OCI-LY1 (cell line): ENCODE measurements around the gene ABLIM3.

Source experiments
- H2AFZ ChIP-seq: fragments of 200-600 bp; sonication (generic), shearing (Covaris generic); 2 replicates; pipeline ENCODE4 v1.6.0; 2014; ENCODE audit warnings: antibody characterized with exemption, mild to moderate bottlenecking, low read length
- H3F3A ChIP-seq: fragments of 200-600 bp; sonication (generic), shearing (Covaris generic); 2 replicates; pipeline ENCODE4 v1.6.0; 2014; ENCODE audit warnings: mild to moderate bottlenecking, antibody characterized with exemption, low read length, moderate library complexity; ENCODE audit not compliant: insufficient read depth
- H3K27ac ChIP-seq: fragments of 200-600 bp; sonication (generic); 2 replicates; pipeline ENCODE4 v1.5.1; 2014; ENCODE audit warnings: low read length, mixed run types, mild to moderate bottlenecking, low read depth; ENCODE audit not compliant: poor library complexity, severe bottlenecking
- H3K27me3 ChIP-seq: fragments of 200-600 bp; sonication (generic); 2 replicates; pipeline ENCODE4 v1.6.0; 2014; ENCODE audit warnings: antibody characterized with exemption, mild to moderate bottlenecking, low read length, moderate library complexity; ENCODE audit not compliant: insufficient read depth
- H3K36me3 ChIP-seq: fragments of 200-600 bp; sonication (generic); 2 replicates; pipeline ENCODE4 v1.6.1; 2014; ENCODE audit warnings: mild to moderate bottlenecking, antibody characterized with exemption, low read length, moderate library complexity, mixed read lengths; ENCODE audit not compliant: insufficient read depth
- H3K4me1 ChIP-seq: fragments of 200-600 bp; sonication (generic); 2 replicates; pipeline ENCODE4 v1.5.1; 2014; ENCODE audit warnings: mild to moderate bottlenecking, low read length, moderate library complexity; ENCODE audit not compliant: insufficient read depth, severe bottlenecking
- H3K4me2 ChIP-seq: fragments of 200-600 bp; sonication (generic), shearing (Covaris generic); 2 replicates; pipeline ENCODE4 v1.6.1; 2014; ENCODE audit warnings: low read length
- H3K4me3 ChIP-seq: fragments of 200-600 bp; sonication (generic); 2 replicates; pipeline ENCODE4 v1.5.1; 2014; ENCODE audit warnings: low read length, low read depth, mild to moderate bottlenecking, mixed read lengths; ENCODE audit not compliant: poor library complexity, severe bottlenecking
- H3K79me2 ChIP-seq: fragments of 200-600 bp; shearing (Covaris generic); 2 replicates; pipeline ENCODE4 v1.6.1; 2016; ENCODE audit warnings: mixed run types, low read length, mixed read lengths; ENCODE audit not compliant: insufficient read depth
- H3K9ac ChIP-seq: fragments of 200-600 bp; sonication (generic), shearing (Covaris generic); 2 replicates; pipeline ENCODE4 v1.6.1; 2014; ENCODE audit warnings: mild to moderate bottlenecking, low read length, mixed read lengths
- H3K9me2 ChIP-seq: fragments of 200-600 bp; sonication (generic), shearing (Covaris generic); 2 replicates; pipeline ENCODE4 v1.6.1; 2014; ENCODE audit warnings: low read depth, mild to moderate bottlenecking, low read length, mixed read lengths
- H3K9me3 ChIP-seq: fragments of 200-600 bp; shearing (Covaris generic); 2 replicates; pipeline ENCODE4 v1.6.1; 2014; ENCODE audit warnings: low read length, mixed read lengths
- H4K20me1 ChIP-seq: fragments of 200-600 bp; sonication (generic), shearing (Covaris generic); 2 replicates; pipeline ENCODE4 v1.6.0; 2016; ENCODE audit warnings: mild to moderate bottlenecking, low read length; ENCODE audit not compliant: insufficient read depth
- CTCF ChIP-seq: fragments of 200-600 bp; sonication (generic), shearing (Covaris generic); IDR thresholded peaks from 2 replicates; pipeline ENCODE4 v1.5.1; 2017; ENCODE audit warnings: mild to moderate bottlenecking, antibody characterized with exemption, low read length, moderate library complexity, mixed read lengths
- EZH2 ChIP-seq: fragments of 200-600 bp; sonication (generic), shearing (Covaris generic); IDR thresholded peaks from 2 replicates; pipeline ENCODE4 v1.8.0; 2017; ENCODE audit warnings: borderline replicate concordance, mixed run types, mild to moderate bottlenecking, antibody characterized with exemption, low read length, moderate library complexity, mixed read lengths

The ABLIM3 gene

GRCh38 chr5:149118463-149118862 is 22.8 kb upstream of the ABLIM3 start:
- no peak overlapping the region for H3K9ac ChIP-seq
- no peaks in the 10 kb centered on the region for H3F3A ChIP-seq
- H3K4me3 ChIP-seq, result no peak overlapping the region
- no peaks in the 10 kb centered on the region for H4K20me1 ChIP-seq
- H3K9me3 ChIP-seq, result no peaks in the 10 kb centered on the region
- H3K36me3 ChIP-seq, result no peaks in the 10 kb centered on the region
- no peak for TF ChIP-seq CTCF
- TF ChIP-seq EZH2, result no peak
- no peak overlapping the region for H3K4me2 ChIP-seq
- no peaks in the 10 kb centered on the region for H3K27me3 ChIP-seq
- H3K9me2 ChIP-seq, result no peaks in the 10 kb centered on the region
- no peak overlapping the region for H3K27ac ChIP-seq
- no peak overlapping the region for H2AFZ ChIP-seq
- H3K4me1 ChIP-seq, result no peaks in the 10 kb centered on the region
- H3K79me2 ChIP-seq, result no peaks in the 10 kb centered on the region

GRCh38 chr5:149121145-149121544 is 20.1 kb upstream of the ABLIM3 start:
- Histone ChIP-seq H3K9ac (no peak overlapping the region), H3K9me3 (no peaks in the 10 kb centered on the region), H4K20me1 (no peaks in the 10 kb centered on the region), H3K9me2 (no peaks in the 10 kb centered on the region), H3K27ac (no peak overlapping the region), H3K4me2 (no peak overlapping the region), H3F3A (no peaks in the 10 kb centered on the region), H3K4me3 (no peak overlapping the region), H3K27me3 (no peaks in the 10 kb centered on the region), H3K79me2 (no peaks in the 10 kb centered on the region), H2AFZ (no peak overlapping the region), H3K4me1 (no peaks in the 10 kb centered on the region), H3K36me3 (no peaks in the 10 kb centered on the region)
- TF ChIP-seq EZH2, result no peak
- no peak for TF ChIP-seq CTCF

- Histone ChIP-seq H3K27ac (no peak overlapping the region), H3K36me3 (no peaks in the 10 kb centered on the region), H3K4me1 (no peaks in the 10 kb centered on the region), H3K9me3 (no peaks in the 10 kb centered on the region), H3K4me2 (no peak overlapping the region), H3K4me3 (no peak overlapping the region), H3K9ac (no peak overlapping the region), H2AFZ (no peak overlapping the region), H3F3A (no peaks in the 10 kb centered on the region), H4K20me1 (no peaks in the 10 kb centered on the region), H3K9me2 (no peaks in the 10 kb centered on the region), H3K27me3 (no peaks in the 10 kb centered on the region), H3K79me2 (no peaks in the 10 kb centered on the region)
- no peak for TF ChIP-seq CTCF
- no peak for TF ChIP-seq EZH2
These were observed 18.1 kb upstream of the ABLIM3 start for GRCh38 chr5:149123211-149123610.
